Cardiac septum (tissue), 1 donor: Measurements from ENCODE around the gene PGLYRP3. TPM values are rescaled to one million over a fixed set of nuclear protein-coding genes. Genes with fewer than 3 reads are reported as not detected.

Source experiments
- DNase-seq: peaks from one replicate; pipeline ENCODE4 v3.0.0-alpha.2; 2020; ENCODE audit warnings: low spot score
- intact Hi-C: fragments of 100-400 bp; cut with DNase I; formaldehyde crosslinking; loops from one replicate; pipeline ENCODE4 v1.14.0; 2022
- total RNA-seq: library from RNA; stranded (reverse); fragmentation: NEBNext Ultra II Directional; extraction: Animal tissue kit (Norgen Biotek cat#: 25700); gene quantifications from one replicate; pipeline ENCODE4 v1.2.1, GENCODE V29; 2021
- donor health status: DM: no; HTN: no; CAD: no.

PGLYRP3 gene
- total RNA-seq, 1 donor from 2014 or later = not detected

DNA sequence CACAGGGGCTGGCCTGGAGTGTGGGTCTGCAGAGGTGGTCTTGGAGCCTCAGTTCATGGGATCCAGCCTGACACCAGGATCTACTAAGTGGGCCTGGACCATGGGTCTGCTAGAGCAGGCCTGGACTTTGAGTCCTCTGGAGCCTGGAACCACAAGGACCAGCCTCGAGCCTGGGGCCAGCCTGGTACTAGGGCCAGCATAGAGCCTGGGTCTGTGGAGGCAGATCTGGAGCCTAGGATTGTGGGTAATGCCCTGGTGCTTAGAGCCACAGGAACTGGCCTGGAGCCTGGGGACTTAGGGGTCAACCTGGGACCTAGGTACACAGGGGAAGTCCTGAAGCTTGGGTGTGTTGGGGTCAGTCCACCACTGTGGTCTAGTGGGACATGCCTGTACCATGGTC is 40.6 kb downstream of the PGLYRP3 start:
- intact Hi-C loops = no loop called here

GRCh38 chr1:153271711-153272110 is 41.0 kb downstream of the PGLYRP3 start:
- intact Hi-C loops = no loop called here
- DNase-seq = no peak

More for the DNA sequence above, 40.6 kb downstream of the PGLYRP3 start:
- no peak for DNase-seq

- DNase-seq = no peak
- intact Hi-C loops = no loop called here
Measured at GRCh38 chr1:153265457-153265856, 47.3 kb downstream of the PGLYRP3 start.

DNA sequence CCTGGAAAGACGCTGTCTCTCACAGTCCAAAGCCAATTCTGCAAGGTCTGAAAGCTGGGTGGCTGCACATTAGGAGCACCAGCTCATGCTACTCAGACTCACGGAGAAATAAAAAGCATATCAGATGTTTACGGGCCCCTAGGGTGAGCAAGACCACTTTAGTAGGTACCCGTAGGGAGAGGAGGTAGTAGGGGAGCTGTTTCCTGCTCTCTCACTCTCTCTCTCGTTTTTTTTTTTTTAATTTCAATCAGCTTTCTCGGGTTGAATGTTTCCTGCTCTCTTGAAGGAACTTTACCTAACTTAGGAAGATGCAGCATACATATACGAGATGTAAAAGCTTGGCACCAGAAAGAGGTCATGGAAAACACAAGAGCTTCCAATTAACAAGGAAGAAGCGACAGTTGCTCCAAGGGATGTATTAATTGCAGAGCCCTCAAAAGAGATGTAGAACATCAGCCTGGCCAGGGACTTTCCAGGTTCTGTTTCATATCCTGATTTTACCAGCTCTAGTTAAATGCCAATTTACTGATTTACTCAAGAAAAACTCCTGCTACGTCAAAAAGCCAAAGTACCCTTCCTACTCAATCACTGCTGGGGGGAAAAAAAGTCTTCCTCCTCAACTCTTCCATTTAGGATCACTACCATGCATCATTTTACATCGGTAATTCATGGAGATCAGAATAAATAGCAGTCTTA is 50.1 kb downstream of the PGLYRP3 start:
- DNase-seq = no peak
- intact Hi-C loops = no loop called here

DNA sequence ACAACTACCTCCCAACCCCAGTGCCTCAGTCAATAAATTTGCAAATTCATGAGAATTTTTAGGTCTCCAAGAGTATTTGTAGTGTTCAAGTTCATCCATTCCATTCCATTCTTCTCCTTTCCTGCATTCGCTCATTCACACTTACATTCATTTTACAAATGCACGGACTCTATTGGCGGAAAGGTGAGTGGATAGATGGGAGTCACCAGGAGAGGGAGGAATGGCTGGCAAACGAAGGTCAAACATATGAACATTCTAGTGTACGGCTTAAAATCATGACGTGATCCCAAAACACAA is 50.7 kb downstream of the PGLYRP3 start:
- no peak for DNase-seq

GRCh38 chr1:153261281-153262069 is 51.3 kb downstream of the PGLYRP3 start:
- intact Hi-C loops = no loop called here
- no peak for DNase-seq

More for the DNA sequence above, 50.7 kb downstream of the PGLYRP3 start:
- intact Hi-C loops = no loop called here

DNA sequence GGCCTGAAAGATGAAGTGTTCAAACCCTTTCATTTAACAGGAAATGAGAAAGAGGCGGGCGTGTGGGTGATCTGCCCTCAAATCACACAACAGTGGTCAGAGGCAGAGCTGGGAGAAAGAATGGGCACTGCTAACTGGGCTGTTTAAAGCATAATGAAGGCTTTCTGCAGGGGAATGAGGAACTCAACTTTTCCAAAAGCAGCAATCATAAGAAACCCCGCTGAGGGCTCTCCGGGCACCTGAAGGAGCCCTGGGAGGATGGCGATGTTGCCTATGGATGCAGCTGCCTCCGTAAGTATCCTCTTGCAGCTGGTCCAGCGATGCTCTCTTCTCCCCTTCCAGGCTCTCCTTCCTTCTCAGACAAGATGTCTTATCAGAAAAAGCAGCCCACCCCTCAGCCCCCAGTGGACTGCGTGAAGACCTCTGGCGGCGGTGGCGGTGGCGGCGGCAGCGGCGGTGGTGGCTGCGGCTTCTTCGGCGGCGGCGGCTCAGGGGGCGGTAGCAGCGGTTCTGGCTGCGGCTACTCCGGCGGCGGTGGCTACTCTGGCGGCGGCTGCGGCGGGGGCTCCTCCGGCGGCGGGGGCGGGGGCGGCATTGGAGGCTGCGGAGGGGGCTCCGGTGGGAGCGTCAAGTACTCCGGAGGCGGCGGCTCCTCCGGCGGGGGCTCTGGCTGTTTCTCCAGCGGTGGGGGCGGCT is 52.0 kb downstream of the PGLYRP3 start:
- DNase-seq = no peak
- intact Hi-C loops = no loop called here

DNA sequence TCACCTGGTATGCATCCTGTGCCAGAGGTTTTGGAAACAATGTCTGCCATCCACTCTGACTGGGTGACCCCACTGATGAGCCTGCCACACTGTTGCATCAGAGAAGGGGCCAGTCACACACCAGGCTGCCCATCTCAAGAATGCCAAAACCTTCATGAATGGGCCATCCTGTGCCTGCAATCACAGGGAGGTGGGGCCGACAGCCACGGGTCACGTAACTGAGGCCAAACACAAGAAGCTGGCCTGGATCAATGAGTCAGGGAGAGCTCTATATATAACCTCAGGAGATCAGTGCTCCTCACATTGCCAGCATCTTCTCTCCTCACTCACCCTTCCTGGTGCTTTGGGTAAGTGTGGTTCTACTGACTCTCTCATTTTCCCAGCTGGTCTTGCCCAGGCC is 53.4 kb downstream of the PGLYRP3 start, which contains the start of gene LORICRIN:
LORICRIN (plus strand) TSS at position 301 of the 400 bp plus-strand sequence. CDS start 1,263 bp downstream, outside the sequence.
- no peak for DNase-seq
- intact Hi-C loops = no loop called here

DNA sequence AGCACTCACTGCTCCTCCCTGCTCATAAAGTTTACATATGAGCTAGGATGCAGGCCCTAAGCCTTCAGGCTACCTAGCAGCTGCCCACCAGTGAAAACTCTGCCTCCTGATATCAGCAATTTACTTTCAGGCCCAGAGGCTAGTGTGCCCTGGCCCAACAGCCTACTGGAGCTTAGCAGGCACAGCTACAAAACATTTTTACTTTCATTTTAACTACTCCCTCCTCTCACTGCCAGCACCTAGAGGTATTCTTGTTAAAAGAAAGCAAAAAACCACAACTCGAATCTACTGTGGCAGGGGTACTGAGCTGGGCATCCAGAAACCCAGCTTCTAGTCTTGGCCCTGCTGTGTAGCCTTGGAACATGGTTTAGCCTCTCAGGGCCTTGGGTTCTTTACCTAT is 59.1 kb downstream of the PGLYRP3 start:
- intact Hi-C loops = no loop called here
- no peak for DNase-seq

DNA sequence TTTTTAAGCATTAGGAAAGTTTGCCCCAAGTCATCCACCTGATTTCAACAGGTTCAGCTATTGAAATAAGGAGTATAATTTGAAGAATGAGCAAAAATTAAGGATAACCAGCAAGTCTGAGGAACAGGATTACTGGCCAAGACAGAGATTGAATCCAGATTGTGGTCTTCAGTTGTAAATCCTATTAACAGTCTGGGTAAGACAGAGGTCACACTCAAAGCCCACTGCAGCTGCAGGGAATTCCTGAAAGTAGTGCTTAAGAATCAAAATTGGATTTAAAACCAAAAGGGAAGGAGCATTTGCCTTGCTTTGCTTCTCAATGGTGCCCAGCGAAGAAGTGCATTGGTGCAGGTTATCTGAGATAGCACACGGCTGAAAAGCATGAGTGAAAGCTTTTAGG is 59.7 kb downstream of the PGLYRP3 start:
- intact Hi-C loops = no loop called here
- no peak for DNase-seq

GRCh38 chr1:153251988-153252387 is 60.8 kb downstream of the PGLYRP3 start:
- DNase-seq = no peak
- intact Hi-C loops = no loop called here

- intact Hi-C loops = no loop called here
- DNase-seq = no peak
Measured at GRCh38 chr1:153251562-153251961, 61.2 kb downstream of the PGLYRP3 start.

GRCh38 chr1:153251087-153251486 is 61.7 kb downstream of the PGLYRP3 start:
- intact Hi-C loops = no loop called here
- DNase-seq = no peak

- intact Hi-C loops = no loop called here
- no peak for DNase-seq
Measured at GRCh38 chr1:153250166-153250565, 62.6 kb downstream of the PGLYRP3 start.

GRCh38 chr1:153248176-153248879 is 64.4 kb downstream of the PGLYRP3 start:
- no peak for DNase-seq
- intact Hi-C loops = no loop called here

Other genes starting within 250 kb of the PGLYRP3 start
- not detected for gene SPRR2B, start 241.3 kb downstream of the PGLYRP3 start, total RNA-seq
- not detected for gene SPRR2E, start 218.4 kb downstream of the PGLYRP3 start, total RNA-seq
- not detected for gene SPRR2F, start 199.4 kb downstream of the PGLYRP3 start, total RNA-seq
- not detected for gene SPRR2G, start 162.1 kb downstream of the PGLYRP3 start, total RNA-seq
- gene LELP1, start 109.5 kb downstream of the PGLYRP3 start, total RNA-seq = not detected
- gene PRR9, start 95.4 kb downstream of the PGLYRP3 start, total RNA-seq = not detected
- not detected for gene LORICRIN, start 53.3 kb downstream of the PGLYRP3 start, total RNA-seq
- not detected for gene PGLYRP4, start 35.9 kb upstream of the PGLYRP3 start, total RNA-seq
- 91.9 TPM for gene S100A9, start 44.9 kb upstream of the PGLYRP3 start, total RNA-seq
- gene S100A12, start 62.7 kb upstream of the PGLYRP3 start, total RNA-seq = 4.1 TPM
- 71.3 TPM for gene S100A8, start 78.1 kb upstream of the PGLYRP3 start, total RNA-seq
- not detected for gene S100A7A, start 103.6 kb upstream of the PGLYRP3 start, total RNA-seq
- gene S100A7, start 147.7 kb upstream of the PGLYRP3 start, total RNA-seq = not detected
- gene S100A6, start 223.0 kb upstream of the PGLYRP3 start, total RNA-seq = 418 TPM
- gene S100A5, start 228.0 kb upstream of the PGLYRP3 start, total RNA-seq = not detected
- 107 TPM for gene S100A4, start 232.9 kb upstream of the PGLYRP3 start, total RNA-seq
- gene S100A3, start 236.3 kb upstream of the PGLYRP3 start, total RNA-seq = 1.3 TPM